C4-2B (cell line): ENCODE measurements around the gene S100A7.

Experiments used
- ZFX ChIP-seq: fragments of 450-650 bp; IDR thresholded peaks from 2 replicates; pipeline ENCODE4 v1.6.1; 2017
- TF ChIP-seq, protein P1 (sequence below): fragments of 450-650 bp; conservative IDR thresholded peaks from 2 replicates; pipeline ENCODE4 v1.5.1; 2017; ENCODE audit warnings: mild to moderate bottlenecking

GRCh38 chr1:153493343-153493960, 33.0 kb upstream of the S100A7 start:
- TF ChIP-seq, protein P1, sequence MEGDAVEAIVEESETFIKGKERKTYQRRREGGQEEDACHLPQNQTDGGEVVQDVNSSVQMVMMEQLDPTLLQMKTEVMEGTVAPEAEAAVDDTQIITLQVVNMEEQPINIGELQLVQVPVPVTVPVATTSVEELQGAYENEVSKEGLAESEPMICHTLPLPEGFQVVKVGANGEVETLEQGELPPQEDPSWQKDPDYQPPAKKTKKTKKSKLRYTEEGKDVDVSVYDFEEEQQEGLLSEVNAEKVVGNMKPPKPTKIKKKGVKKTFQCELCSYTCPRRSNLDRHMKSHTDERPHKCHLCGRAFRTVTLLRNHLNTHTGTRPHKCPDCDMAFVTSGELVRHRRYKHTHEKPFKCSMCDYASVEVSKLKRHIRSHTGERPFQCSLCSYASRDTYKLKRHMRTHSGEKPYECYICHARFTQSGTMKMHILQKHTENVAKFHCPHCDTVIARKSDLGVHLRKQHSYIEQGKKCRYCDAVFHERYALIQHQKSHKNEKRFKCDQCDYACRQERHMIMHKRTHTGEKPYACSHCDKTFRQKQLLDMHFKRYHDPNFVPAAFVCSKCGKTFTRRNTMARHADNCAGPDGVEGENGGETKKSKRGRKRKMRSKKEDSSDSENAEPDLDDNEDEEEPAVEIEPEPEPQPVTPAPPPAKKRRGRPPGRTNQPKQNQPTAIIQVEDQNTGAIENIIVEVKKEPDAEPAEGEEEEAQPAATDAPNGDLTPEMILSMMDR, result no peak
- no peak for TF ChIP-seq ZFX
